ENCODE data around the gene KIZ.

KIZ gene

DNA sequence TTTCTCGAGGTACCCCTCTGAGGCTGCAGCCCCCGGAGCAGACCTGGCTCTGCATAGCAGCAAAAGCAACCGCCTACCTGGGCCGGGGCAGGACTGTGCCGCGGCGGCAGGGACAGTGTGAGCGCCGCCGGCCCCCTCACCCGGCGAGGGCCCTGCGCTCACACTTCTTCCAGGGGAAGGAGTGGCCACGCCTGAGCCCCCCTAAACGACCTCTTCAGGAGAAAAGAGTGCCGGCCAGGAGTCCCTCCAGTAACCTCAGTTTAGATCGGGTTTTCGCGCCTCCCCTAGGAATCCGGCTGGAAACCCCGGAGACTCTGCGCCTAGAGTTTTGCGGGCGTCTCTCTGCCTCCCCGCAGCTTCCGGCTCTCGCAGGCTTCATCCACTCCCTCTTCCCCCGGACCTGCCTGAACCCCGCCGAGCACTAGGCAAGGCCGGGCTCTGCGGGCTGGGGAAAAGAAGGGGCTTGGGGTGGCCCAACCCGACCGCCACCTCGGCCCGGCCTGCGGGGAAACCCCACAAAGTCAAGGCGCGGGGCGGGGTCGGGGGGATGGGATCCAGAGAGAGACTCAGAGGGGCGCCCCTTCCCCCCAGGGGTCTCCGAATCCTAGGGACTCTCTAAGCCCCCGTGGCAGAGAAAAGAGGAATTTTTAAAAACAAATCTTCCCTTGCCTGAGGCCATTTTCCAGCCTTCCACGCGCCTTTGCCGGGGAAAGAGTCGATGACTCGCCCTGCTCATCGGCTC lies 20.3 kb upstream of the KIZ start:
- no peak overlapping the region for H3K27ac ChIP-seq
- TF ChIP-seq, protein P1, sequence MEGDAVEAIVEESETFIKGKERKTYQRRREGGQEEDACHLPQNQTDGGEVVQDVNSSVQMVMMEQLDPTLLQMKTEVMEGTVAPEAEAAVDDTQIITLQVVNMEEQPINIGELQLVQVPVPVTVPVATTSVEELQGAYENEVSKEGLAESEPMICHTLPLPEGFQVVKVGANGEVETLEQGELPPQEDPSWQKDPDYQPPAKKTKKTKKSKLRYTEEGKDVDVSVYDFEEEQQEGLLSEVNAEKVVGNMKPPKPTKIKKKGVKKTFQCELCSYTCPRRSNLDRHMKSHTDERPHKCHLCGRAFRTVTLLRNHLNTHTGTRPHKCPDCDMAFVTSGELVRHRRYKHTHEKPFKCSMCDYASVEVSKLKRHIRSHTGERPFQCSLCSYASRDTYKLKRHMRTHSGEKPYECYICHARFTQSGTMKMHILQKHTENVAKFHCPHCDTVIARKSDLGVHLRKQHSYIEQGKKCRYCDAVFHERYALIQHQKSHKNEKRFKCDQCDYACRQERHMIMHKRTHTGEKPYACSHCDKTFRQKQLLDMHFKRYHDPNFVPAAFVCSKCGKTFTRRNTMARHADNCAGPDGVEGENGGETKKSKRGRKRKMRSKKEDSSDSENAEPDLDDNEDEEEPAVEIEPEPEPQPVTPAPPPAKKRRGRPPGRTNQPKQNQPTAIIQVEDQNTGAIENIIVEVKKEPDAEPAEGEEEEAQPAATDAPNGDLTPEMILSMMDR (conservative IDR thresholded peaks at IDR 0.05): no peak

DNA sequence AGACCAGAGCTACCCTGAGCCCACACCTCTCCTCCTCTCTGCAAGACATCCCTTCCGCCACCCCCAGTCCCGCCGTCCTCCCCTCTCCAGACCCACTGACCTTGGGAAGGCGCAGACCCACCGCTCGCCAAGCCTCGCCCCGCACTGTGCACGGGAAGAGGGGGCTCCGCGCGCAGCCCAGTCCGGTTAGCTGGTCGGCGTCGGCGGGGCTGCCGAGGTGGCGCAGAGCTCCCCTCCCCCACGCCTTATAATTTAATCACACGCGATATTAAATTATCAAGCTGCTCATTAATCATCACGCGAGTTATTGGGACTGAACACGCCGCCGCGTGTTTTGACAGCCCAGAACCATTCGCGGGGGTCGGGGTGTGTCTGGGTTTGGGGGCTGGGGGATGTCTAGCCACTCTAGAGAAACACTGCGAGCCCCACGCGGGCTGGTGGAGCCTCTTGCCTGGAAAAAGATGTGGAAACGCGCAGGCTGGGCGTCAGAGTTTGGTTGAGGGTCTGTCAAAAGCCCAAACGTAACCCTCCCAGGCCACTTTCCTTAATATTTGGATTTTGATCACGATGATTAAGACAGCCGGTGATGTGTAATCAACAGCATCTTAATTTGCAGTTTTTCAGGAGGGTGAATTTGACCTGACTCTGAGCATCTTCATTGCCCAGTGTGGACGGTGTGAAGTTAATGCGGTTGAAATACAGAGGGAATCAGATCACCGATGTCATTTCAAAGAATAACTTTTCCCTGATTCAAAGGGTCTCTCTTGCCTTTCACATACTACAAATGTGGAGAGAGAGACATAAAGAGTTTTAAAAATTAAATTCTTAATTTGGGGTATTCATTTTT lies 19.5 kb upstream of the KIZ start, which contains the start of gene LINC00237:
Gene LINC00237 (minus strand): TSS at position 188 of the 847 bp plus-strand sequence.
- TF ChIP-seq, protein P1 (conservative IDR thresholded peaks at IDR 0.05): no peak
- H3K27ac ChIP-seq: no peak within 1 kb of the TSS

DNA sequence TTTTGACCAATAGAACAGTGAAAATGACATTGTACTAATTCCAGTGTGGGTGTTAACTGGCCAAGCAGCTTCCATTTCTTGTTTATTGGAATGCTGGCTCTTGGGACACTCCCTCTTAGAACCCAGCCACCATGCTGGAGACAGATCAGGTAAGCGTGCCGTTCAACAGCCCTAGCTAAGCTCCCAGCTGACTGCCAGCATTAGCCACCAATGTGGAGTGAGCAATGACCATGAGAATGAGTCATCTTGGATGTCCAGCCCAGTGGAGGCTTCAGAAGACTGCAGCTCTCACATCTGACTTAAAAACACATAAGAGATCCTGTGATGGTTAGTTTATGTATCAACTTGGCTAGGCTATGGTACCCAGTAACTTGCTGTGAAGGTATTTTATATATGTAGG lies 16.7 kb upstream of the KIZ start:
- TF ChIP-seq, protein P1 (conservative IDR thresholded peaks at IDR 0.05): no peak
- no peak overlapping the region for H3K27ac ChIP-seq

DNA sequence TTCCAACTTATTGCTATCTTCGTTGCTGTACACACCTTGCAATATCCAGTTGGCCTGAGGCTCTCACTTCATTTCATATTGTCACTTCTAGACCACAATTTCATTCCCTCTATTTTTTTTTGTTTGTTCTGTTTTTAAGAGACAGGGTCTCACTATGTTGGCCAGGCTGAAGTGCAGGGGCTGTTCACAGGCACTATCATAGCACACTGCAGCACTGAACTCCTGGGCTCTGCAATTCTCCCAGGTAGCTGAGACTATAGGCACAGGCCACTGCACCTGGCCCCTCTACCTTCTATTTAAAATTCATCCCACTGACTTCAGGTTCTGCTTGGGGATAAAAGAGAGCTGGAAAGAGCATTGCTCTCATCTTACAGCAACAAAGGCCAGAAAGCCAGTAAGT lies 15.1 kb upstream of the KIZ start:
- no peak overlapping the region for H3K27ac ChIP-seq
- TF ChIP-seq, protein P1 (conservative IDR thresholded peaks at IDR 0.05): no peak

DNA sequence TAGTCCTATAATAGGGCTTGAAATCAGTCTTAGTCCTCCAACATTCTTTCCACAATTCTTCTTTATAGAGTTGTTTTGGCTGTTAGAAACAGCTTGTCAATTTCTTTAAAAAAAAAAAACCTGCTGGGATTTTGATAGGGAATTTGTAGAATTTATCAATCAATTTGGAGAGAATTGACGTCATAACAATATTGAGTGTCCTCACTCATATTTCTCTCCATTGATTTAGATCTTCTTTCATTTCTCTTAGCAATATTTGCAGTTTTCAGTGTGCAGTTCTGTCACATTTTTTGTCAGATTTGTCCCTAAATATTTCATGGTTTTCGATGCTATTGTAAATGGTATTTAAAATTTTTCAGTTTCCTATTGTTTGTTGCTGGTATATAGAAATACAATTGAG lies 14.5 kb upstream of the KIZ start:
- TF ChIP-seq, protein P1 (conservative IDR thresholded peaks at IDR 0.05): no peak
- H3K27ac ChIP-seq: no peak overlapping the region

DNA sequence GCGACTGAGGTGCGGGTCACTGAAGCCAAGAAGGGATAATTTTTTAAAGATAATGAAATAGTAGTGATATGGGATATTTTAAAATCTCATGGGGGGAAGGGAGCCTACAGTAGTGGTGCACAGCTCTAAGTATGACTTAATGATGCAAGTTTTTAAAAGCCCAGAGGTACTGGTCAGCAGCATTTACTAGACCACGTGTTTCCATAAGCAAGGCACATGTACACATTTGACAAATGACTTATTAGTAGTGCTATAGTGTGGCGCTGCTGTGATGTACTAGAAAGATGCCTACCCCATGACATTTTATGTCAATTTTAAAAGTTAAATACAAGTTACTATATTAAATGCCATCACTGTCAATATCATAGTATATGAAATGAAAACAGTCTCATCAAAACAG lies 12.2 kb upstream of the KIZ start:
- TF ChIP-seq, protein P1 (conservative IDR thresholded peaks at IDR 0.05): no peak

DNA sequence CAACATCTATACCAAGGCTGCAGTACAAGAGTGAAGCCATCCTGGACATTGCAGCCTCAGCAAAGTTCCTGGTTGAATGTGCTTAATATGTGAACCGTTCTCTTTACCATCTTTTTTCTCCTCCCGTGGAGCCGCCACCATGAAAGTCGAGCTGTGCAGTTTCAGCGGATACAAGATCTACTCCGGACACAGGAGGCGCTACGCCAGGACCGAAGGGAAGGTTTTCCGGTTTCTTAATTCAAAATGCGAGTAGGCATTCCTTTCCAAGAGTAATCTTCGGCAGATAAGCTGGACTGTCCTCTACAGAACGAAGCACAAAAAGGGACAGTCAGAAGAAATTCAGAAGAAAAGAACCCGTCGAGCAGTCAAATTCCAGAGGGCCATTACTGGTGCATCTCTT lies 11.3 kb upstream of the KIZ start:
- TF ChIP-seq, protein P1 (conservative IDR thresholded peaks at IDR 0.05): no peak
- no peak overlapping the region for H3K27ac ChIP-seq

More for the DNA sequence above, 12.2 kb upstream of the KIZ start:
- H3K27ac ChIP-seq: no peak overlapping the region
